ENCODE measurements around the gene SGK1. TPM values are rescaled to one million over a fixed set of nuclear protein-coding genes. Genes with fewer than 3 reads are reported as not detected.
"Not testable (repeated sequence)": the region's sequence is repeated elsewhere in the genome, so short reads cannot be mapped to it uniquely, and the experiment has no call there.

SGK1 gene
- total RNA-seq, 1 donor from 2014 or later, result 91.0 TPM

DNA sequence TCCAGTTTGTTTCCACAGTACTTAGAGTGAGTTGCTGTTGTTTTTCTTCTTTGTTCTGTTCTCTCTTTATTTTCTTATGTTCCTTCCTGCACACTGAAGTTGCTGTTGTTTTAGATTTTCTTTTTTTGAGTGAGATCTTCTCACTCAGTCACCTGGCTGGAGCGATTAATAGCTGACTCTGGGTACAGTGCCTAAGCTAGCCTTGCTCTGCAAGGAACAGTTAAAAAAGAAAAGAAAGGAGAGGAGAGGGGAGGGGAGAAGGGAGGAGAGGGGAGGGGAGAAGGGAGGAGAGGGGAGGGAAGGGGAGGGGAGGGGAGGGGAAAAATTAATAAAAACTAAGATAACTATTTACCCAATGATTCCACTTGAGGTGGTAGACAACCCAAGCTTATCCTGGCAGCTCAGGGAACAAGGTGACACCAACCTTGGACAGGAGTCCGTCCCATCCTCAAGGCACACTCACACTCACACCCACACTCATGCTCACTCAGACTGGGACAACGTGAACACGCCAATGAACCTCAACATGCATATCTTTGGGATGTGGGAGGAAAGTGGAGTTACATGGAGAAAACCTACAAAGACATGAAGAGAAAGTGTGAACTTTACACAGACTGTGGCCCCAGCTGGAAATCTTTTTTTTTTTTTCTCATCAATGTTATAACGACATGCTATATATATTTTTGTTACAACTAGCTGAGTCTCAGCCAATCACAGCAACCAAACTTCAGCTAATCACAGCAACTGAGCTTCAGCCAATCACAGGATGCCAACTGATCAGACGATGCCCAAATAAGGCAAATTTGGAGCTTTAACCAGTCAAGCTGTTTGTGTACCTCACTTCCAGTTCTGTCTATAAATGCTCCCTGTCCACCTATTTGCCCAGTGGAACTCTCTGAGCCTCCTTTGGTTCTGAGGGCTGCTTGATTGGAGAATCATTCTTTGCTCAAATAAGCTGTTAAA is 124.1 kb downstream of the SGK1 start:
- TF ChIP-seq, protein P1, sequence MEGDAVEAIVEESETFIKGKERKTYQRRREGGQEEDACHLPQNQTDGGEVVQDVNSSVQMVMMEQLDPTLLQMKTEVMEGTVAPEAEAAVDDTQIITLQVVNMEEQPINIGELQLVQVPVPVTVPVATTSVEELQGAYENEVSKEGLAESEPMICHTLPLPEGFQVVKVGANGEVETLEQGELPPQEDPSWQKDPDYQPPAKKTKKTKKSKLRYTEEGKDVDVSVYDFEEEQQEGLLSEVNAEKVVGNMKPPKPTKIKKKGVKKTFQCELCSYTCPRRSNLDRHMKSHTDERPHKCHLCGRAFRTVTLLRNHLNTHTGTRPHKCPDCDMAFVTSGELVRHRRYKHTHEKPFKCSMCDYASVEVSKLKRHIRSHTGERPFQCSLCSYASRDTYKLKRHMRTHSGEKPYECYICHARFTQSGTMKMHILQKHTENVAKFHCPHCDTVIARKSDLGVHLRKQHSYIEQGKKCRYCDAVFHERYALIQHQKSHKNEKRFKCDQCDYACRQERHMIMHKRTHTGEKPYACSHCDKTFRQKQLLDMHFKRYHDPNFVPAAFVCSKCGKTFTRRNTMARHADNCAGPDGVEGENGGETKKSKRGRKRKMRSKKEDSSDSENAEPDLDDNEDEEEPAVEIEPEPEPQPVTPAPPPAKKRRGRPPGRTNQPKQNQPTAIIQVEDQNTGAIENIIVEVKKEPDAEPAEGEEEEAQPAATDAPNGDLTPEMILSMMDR (IDR thresholded peaks at IDR 0.05), result no peak
- Mint-ChIP-seq H3K36me3 (ENCODE audit: low read depth) (no peaks in the 10 kb centered on the region), H3K27ac (ENCODE audit: unreplicated experiment) (no peak overlapping the region), H3K27me3 (ENCODE audit: low read depth) (no peaks in the 10 kb centered on the region), H3K4me1 (ENCODE audit: low read depth) (peaks cover 5% of the 10 kb centered on the region), H3K9me3 (ENCODE audit: low read depth) (no peaks in the 10 kb centered on the region), H3K4me3 (ENCODE audit: unreplicated experiment) (no peak overlapping the region)
- no peak for DNase-seq (ENCODE audit: low spot score)

DNA sequence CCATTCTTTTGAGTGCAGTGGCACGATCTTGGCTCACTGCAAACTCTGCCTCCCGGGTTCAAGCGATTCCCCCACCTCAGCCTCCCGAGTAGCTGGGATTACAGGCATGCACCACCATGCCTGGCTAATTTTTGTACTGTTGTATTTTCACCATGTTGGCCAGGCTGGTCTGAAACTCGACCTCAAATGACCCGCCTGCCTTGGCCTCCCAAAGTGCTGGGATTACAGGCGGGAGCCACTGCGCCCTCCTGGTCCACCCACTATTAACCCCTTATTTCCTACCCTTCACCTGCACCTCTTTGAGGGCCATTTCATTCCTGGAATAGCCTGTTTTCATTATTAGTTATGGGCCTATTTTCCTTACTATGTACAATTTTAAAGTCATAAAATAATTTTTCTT is 125.3 kb downstream of the SGK1 start:
- not testable (repeated sequence) for DNase-seq (ENCODE audit: low spot score); H3K27ac Mint-ChIP-seq (ENCODE audit: unreplicated experiment); H3K27me3 Mint-ChIP-seq (ENCODE audit: low read depth); H3K4me1 Mint-ChIP-seq (ENCODE audit: low read depth); H3K4me3 Mint-ChIP-seq (ENCODE audit: unreplicated experiment); H3K36me3 Mint-ChIP-seq (ENCODE audit: low read depth); H3K9me3 Mint-ChIP-seq (ENCODE audit: low read depth)

DNA sequence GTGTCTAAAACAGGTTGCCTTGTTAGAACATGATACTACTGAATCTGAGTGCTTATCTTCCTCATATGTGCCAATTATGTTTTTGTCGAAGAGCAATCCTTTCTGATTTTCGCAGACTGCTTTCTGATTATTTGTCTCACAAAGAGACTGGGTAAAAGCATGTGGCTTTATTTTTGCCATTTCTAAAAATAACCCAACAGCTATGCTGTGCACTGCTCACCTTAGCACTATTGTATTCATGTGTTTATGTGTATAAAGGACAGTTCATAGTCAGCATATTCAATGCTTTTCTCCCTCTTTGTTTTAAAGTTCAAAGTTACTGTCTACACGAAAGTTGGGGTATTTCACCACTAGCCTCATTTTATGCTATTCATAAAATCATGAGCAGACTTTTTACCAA is 127.0 kb downstream of the SGK1 start:
- H3K4me1 Mint-ChIP-seq (ENCODE audit: low read depth), result peaks cover 5% of the 10 kb centered on the region
- H3K4me3 Mint-ChIP-seq (ENCODE audit: unreplicated experiment), result no peak overlapping the region
- DNase-seq (ENCODE audit: low spot score), result no peak
- H3K27me3 Mint-ChIP-seq (ENCODE audit: low read depth), result no peaks in the 10 kb centered on the region
- H3K9me3 Mint-ChIP-seq (ENCODE audit: low read depth), result no peaks in the 10 kb centered on the region
- TF ChIP-seq, protein P1 (IDR thresholded peaks at IDR 0.05), result no peak
- no peak overlapping the region for H3K27ac Mint-ChIP-seq (ENCODE audit: unreplicated experiment)
- no peaks in the 10 kb centered on the region for H3K36me3 Mint-ChIP-seq (ENCODE audit: low read depth)

DNA sequence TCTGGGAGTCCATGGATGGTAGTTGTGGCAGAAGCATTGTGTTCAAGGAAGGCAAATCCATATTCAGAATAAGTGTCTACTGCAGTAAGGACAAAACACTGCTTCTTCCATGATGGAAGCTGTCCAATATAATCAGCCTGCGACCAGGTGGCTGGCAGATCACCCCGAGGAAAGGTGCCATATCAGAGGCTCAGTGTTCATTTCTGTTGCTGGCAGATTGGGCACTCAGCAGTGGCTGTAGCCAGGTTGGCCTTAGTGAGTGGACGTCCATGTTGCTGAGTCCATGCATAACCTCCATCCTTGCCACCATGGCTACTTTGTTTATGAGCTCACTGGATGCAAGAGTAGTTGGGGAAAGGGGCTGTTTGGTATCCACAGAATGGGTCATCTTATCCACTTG is 130.2 kb downstream of the SGK1 start:
- no peaks in the 10 kb centered on the region for H3K9me3 Mint-ChIP-seq (ENCODE audit: low read depth)
- H3K4me3 Mint-ChIP-seq (ENCODE audit: unreplicated experiment), result no peak overlapping the region
- H3K4me1 Mint-ChIP-seq (ENCODE audit: low read depth), result no peaks in the 10 kb centered on the region
- H3K27me3 Mint-ChIP-seq (ENCODE audit: low read depth), result no peaks in the 10 kb centered on the region
- no peak for DNase-seq (ENCODE audit: low spot score)
- TF ChIP-seq, protein P1 (IDR thresholded peaks at IDR 0.05), result no peak
- no peak overlapping the region for H3K27ac Mint-ChIP-seq (ENCODE audit: unreplicated experiment)
- H3K36me3 Mint-ChIP-seq (ENCODE audit: low read depth), result no peaks in the 10 kb centered on the region

DNA sequence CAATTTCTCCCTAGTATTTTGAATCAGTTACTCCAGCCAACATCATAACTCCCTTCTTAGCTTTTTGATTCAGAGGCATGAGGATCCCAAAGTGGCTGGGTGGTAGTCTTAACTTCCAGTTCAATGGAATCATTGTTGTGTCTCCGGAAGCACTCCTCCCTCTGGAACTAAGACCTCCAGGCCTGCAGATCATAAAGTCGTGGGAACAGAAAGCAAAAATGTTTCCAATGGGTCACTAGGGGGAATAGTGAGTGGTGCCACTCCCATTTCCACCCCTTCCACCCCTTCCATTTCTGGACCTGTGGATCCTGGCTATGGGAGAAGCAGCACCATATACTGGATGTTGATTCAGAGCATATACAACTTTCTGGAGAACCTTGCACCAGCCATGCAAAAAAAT is 130.8 kb downstream of the SGK1 start:
- Mint-ChIP-seq H3K9me3 (ENCODE audit: low read depth) (no peaks in the 10 kb centered on the region), H3K4me3 (ENCODE audit: unreplicated experiment) (no peak overlapping the region), H3K27ac (ENCODE audit: unreplicated experiment) (no peak overlapping the region), H3K4me1 (ENCODE audit: low read depth) (no peaks in the 10 kb centered on the region), H3K36me3 (ENCODE audit: low read depth) (no peaks in the 10 kb centered on the region), H3K27me3 (ENCODE audit: low read depth) (no peaks in the 10 kb centered on the region)
- DNase-seq (ENCODE audit: low spot score), result no peak
- TF ChIP-seq, protein P1 (IDR thresholded peaks at IDR 0.05), result no peak

DNA sequence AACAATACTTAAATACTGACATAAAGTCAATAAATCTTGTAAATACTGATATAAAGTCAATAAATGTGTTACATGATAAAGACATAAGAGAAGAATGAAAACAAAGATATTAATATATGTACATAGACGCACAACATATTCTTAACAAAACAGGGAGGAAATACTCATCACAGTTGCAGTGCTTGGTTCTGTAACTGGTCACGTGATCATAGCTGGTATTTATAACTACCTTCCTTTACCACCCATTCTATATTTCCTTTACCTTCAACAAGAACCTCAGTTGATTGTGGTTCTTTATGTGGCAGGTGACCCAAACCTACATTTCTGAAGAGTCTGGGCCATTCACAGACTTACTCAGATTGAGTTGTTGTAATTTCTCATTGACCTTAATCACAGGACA is 131.6 kb downstream of the SGK1 start:
- H3K27ac Mint-ChIP-seq (ENCODE audit: unreplicated experiment), result no peak overlapping the region
- H3K27me3 Mint-ChIP-seq (ENCODE audit: low read depth), result no peaks in the 10 kb centered on the region
- H3K36me3 Mint-ChIP-seq (ENCODE audit: low read depth), result no peaks in the 10 kb centered on the region
- no peak for DNase-seq (ENCODE audit: low spot score)
- no peak overlapping the region for H3K4me3 Mint-ChIP-seq (ENCODE audit: unreplicated experiment)
- no peaks in the 10 kb centered on the region for H3K9me3 Mint-ChIP-seq (ENCODE audit: low read depth)
- TF ChIP-seq, protein P1 (IDR thresholded peaks at IDR 0.05), result no peak
- no peaks in the 10 kb centered on the region for H3K4me1 Mint-ChIP-seq (ENCODE audit: low read depth)
